HG02610 (cell line): Measurements from ENCODE around the gene CCR5AS.
"Not testable (repeated sequence)": the region's sequence is repeated elsewhere in the genome, so short reads cannot be mapped to it uniquely, and the experiment has no call there.

Experiments
- ATAC-seq: cut with Tn5 transposase; IDR thresholded peaks from one replicate; pipeline ENCODE4 v1.9.1; 2021; ENCODE audit warnings: mild to moderate bottlenecking, moderate library complexity; ENCODE audit not compliant: unreplicated experiment

The CCR5AS gene

GRCh38 chr3:46406788-46407611, at the start of gene CCR5AS, which contains the start of gene CCRL2:
TSS of gene CCR5AS (minus strand) at chr3:46407066.
TSS of gene CCRL2 (plus strand) at chr3:46407259. CDS start at chr3:46408080, 821 bp downstream.
- ATAC-seq = no peak

DNA sequence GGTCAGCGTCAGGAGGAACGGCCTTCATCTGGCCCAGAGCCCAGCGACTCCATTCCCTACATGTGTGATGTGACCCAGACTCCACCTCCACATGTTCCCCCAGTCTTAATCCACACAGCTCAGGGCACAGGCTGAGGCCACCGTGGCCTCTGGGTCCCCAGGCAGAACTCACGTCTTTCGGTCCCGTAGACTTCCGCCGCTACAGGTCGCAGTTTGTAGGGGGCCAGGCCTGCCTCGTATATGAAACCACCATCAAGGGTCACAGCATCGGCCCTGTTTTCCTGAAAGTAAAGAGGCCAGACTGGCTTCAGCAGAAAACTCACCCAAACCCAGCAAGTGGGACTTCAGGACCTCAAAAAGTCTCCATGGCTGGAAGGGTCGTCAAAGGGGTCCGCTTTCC, 49.3 kb upstream of the CCR5AS start:
- ATAC-seq = no peak

- ATAC-seq = no peak
Measured at GRCh38 chr3:46455231-46456115, 48.6 kb upstream of the CCR5AS start.

GRCh38 chr3:46454606-46455005, 47.7 kb upstream of the CCR5AS start:
- ATAC-seq = no peak

- no peak for ATAC-seq
Measured at GRCh38 chr3:46454209-46454595, 47.3 kb upstream of the CCR5AS start.

DNA sequence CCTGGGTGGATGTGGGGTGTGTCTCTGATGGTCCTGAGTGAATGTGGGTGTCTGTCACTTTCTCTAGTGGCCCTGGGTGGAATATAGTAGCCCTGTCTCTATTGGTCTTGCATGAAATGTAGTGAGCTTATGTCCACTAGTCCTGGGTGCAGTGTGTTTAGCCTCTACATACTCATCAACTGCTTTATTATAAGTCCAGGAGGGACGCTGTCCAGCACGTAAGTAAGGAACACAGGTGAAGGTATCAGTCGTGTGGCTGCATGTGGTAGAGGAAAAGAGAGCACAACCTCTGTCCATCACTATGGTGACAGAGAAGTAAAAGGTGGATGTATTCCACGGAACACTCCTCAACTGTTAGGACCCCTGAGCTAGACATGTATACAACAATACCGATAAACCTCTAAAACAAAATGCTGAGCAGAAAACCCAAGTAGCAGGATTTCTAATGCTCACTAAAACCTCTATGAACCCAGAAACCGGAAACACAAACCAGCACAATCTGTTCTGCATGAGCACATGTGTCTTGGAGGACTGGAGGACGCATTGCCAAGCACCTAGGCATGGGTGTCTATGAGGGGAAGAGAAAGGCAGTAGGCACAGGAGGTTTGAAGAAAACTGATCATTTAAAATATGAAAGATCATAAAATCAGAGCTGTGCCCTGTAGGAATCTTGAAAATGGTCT, 46.8 kb upstream of the CCR5AS start:
- ATAC-seq = no peak

GRCh38 chr3:46449755-46450552, 43.1 kb upstream of the CCR5AS start:
- ATAC-seq = no peak

DNA sequence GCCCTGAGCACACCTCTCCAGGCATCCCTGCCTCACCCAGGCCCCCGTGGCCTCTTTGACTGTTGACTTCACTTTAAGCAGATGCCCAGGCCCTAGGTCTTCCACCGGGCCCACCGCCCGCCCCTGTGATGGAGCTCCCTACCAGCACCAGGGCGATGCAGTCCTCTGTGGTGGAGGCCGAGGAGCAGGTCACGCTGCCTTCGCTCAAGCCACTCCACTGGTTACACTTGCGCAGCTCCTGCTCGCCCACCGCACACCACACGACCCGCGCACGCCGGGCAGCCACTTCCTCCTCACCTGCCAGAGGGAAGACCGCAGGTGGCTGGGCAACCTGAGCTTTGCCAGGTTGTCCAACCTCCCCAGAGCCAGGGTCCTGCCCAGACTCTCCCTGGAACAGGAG, 41.9 kb upstream of the CCR5AS start:
- ATAC-seq = no peak

GRCh38 chr3:46447228-46447985, 40.5 kb upstream of the CCR5AS start:
- ATAC-seq = no peak

- ATAC-seq = no peak
Measured at GRCh38 chr3:46442576-46443530, 36.0 kb upstream of the CCR5AS start.

- ATAC-seq = peak; percentile 79
Measured at GRCh38 chr3:46440531-46441294, 33.8 kb upstream of the CCR5AS start.

DNA sequence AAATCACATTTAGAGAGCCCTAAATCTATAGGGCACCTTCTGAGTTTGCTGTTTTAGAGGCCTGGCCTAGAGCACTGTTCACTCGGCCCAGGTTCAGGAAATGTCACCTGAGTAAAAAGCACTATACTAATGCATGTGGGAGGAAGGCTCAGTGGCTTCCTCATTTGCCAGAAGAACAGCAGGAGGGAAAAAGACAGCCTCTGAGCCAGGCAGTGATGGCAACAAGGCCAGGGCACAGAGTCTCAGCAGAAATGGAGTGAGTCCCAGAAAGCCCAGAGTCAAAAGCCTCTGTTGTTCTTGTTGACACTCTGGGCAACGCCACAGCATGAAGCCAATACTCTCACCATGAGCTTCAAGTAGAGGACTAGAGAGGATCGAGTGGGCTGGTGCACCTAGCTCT, 32.0 kb upstream of the CCR5AS start:
- no peak for ATAC-seq

DNA sequence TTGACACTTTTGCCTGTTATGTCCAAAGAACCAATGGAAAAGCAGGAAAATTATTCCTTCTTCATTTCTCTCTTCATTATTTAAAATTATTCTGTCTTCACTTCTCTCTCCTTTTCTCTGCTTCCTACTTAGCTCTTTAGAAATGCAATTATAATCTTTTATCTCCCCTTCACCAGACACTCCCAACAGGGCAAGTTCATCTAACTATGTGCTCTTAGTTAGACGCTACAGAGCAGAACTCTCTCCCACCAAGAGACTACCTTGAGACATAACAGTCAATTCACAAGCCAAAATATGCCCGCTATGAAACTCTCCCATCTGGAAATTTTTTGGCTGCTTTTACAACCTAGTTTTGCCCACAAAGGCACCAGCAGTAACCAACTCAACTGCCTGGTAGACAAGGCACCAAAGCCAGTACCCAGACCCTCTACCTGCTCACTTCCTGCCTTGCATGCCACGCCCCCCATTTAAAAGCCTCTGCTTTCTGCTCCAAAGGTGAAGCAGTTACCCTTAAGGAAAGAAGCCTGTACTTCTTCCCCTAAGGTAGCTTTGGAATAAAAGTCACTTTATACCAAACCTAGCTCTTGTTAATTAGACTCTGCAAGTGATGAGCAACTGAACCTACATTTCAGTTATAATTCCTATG, 28.3 kb upstream of the CCR5AS start:
- ATAC-seq = no peak

DNA sequence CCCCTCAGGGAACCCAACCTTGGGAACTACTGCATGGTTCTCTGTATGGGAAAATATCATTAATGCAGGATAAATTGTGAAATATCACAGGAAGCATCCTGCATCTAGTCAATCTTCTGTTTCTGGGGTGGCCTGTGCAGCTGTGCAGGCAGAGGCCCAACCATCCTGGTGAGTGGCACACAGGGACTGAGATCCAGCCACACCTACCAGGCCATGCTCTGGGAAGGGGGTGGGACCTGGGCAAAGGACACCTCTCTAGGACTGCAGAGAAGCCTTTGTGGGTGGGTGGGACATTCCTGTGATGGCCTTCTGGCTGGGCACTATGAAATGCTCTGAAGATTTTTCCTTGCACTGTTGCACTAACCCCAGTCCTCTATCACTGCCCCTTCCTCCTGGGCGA, 27.0 kb upstream of the CCR5AS start:
- ATAC-seq = no peak

DNA sequence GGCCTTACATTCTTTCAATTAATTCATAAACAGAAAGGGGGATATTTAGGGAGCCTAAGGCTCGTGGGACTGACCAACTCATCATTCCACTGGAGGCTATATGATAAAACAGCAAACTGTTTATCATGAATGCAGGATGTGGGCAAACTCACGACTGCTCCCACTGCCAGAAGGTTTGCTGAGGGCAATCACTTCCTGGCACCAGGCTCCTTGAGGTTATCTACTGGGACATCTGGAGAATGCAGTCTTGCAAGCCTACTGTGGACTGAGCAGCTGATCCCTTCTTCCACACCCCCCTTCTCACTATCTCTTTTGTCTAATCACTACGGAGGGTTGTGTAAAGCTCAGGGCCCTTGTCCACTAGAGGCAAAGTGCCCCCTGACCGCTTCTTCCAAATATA, 26.3 kb upstream of the CCR5AS start:
- ATAC-seq = not testable (repeated sequence)

- not testable (repeated sequence) for ATAC-seq
Measured at GRCh38 chr3:46431905-46432304, 25.0 kb upstream of the CCR5AS start.

DNA sequence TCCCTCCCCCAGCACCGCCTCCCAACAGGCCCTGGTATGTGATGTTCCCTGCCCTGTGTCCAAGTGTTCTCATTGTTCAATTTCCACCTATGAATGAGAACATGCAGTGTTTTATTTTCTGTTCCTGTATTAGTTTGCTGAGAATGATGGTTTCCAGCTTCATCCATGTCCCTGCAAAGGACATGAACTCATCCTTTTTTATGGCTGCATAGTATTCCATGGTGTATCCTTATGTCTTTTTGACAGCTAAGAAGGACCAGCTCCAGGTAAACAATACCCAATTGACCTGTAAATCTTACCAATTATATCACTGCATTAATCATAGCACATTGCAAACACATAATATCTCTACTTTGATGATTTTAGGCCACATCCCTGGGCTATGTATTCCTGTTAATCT, 24.0 kb upstream of the CCR5AS start:
- ATAC-seq = not testable (repeated sequence)
